Neural progenitor cell (in vitro differentiated cells): ENCODE results near the gene NAV1.

Experiments used
- CTCF ChIP-seq: fragments of 200-600 bp; sonication (generic); IDR thresholded peaks from 2 replicates; pipeline ENCODE4 v1.5.1; 2017; ENCODE audit warnings: antibody characterized with exemption, mild to moderate bottlenecking
- EZH2 ChIP-seq: fragments of 200-600 bp; sonication (generic); IDR thresholded peaks from 2 replicates; pipeline ENCODE4 v1.6.1; 2017; ENCODE audit warnings: antibody characterized with exemption, mild to moderate bottlenecking, moderate library complexity

GRCh38 chr1:201499191-201499590, 39.7 kb upstream of the NAV1 start:
- TF ChIP-seq CTCF = no peak
- no peak for TF ChIP-seq EZH2
